G401 (cell line): ENCODE results near the gene PTPRD. TPM values are rescaled to one million over a fixed set of nuclear protein-coding genes. Genes with fewer than 3 reads are reported as not detected.

Experiments used
- DNase-seq: peaks from one replicate; pipeline ENCODE4 v3.0.0-alpha.2; 2015; ENCODE audit warnings: low spot score
- in situ Hi-C: cut with HindIII; loops from 2 replicates; pipeline ENCODE4 v1.10.0; 2016; ENCODE audit warnings: low sequenced_read_pairs, mixed read lengths
- total RNA-seq: library from RNA; depleted of rRNA; stranded (reverse); fragments of >200 nt; shearing (Covaris generic); gene quantifications from 2 replicates; pipeline ENCODE4 v1.2.3, GENCODE V29; 2014

The PTPRD gene
- total RNA-seq, 1 experiment from 2014 or later, result 13.0 TPM

DNA sequence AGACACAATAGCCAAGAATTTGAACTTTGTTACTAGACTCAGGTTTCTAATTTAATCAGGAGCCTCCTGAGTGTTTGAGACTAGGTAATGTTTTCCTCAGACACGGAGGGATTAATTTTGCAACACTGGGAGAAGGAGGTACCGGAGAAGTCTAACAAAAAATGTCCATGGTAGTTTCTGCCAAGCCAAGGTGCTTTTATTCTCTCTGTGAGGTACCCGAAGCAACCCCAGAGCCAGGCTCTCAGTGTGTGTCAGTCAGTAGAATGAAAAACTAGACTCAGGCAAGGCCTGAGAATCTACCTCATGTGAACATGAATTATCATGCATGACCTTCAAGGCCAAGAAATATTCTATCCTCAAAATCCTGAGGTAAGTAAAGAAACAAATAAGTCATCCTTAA is 1832.4 kb downstream of the PTPRD start:
- in situ Hi-C loops, result no loop called here
- peak; percentile 71 for DNase-seq

DNA sequence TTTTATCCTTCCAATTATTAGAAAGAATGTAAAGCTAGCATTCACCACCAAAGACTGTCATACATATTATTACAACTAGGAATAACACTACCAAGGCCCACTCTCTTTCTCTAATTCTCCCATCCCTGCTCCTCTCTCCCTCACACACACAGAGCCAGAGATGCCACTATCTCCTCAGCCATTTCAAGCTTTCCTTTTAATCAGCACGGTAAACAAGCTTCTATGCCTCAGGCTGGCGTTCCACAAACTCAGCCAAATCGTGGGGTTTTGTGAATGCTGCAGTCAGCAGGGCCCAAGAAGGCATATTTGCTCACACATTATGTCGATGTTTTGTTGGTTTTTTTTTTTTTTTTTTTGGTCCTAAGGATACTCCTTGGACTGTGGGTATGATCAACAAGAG is 1833.3 kb downstream of the PTPRD start:
- peak; percentile 84 for DNase-seq
- in situ Hi-C loops, result no loop called here

DNA sequence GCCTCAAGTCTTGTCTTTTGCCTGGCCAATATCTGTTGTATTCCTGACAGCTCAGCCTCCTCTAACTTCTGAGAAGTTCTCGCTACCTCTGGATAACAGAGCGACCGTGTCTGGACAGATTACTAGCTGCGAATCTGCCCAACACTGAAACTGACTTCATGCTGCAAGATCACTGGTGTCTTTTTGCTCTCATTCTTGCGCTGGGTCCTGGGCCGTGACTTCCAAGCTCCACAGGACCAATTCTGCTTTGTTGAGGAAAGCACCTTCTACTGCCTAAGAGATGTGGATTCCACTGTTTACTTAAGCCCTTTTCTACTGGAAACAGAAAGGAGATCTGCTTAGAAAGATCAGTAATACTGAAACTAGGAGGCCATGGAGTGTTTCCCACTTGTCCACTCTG is 1834.4 kb downstream of the PTPRD start:
- DNase-seq, result peak; percentile 69
- in situ Hi-C loops, result no loop called here

DNA sequence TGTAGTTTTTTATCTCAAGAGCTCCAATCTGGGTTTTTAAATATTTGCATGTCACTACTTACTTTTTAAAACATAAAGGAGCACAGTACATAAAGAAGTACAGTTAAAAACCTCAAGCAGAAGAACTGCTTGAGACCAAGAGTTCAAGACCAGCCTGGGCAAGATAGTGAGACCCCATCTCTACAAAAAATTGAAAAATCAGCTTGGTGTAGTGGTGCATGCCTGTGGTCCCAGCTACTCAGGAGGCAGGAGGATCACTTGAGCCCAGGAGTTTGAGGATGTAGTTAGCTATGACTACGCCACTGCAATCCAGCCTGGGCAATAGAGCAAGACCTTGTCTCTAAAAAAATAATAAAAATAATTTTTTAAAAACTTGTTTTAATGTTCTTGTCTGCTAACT is 1840.5 kb downstream of the PTPRD start:
- in situ Hi-C loops, result no loop called here
- no peak for DNase-seq

DNA sequence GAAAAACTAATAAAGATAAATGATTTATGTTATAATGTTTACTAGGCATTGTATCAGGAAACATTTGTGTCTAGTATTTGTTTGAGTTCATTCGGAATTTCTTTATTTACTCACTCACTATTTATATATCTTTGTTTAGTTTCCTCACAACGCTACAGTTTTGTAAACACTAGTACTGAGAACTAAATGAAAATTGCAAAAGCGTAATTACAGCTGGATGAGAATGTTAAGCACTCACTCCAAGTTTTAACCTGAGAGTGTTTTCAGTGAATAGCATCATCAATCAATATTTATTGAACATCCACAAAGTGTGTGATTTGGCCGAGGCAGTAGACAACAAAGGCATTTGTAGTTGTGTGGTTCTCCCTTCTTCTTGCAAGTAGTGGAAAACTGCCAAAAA is 1843.6 kb downstream of the PTPRD start:
- in situ Hi-C loops, result no loop called here

DNA sequence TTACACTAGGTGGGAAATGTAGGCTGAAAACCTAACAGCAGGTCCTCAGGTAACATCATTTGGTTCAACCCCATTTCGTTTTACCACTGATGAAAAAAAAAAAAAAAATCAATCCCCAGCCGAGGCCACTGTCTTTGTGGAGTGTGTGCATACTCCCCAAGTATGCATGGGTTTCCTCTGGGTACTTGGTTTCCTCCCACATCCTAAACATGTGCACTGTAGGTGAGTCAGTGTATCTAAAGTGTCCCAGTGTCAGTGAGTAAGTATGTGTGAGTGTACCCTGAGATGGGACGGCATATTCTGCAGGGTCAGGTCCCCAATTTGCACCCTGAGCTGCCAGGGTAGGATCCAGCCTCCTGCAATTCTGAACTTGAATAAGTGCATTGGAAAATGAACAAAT is 1846.7 kb downstream of the PTPRD start:
- no peak for DNase-seq
- in situ Hi-C loops, result no loop called here

More for the DNA sequence above, 1843.6 kb downstream of the PTPRD start:
- DNase-seq, result no peak

DNA sequence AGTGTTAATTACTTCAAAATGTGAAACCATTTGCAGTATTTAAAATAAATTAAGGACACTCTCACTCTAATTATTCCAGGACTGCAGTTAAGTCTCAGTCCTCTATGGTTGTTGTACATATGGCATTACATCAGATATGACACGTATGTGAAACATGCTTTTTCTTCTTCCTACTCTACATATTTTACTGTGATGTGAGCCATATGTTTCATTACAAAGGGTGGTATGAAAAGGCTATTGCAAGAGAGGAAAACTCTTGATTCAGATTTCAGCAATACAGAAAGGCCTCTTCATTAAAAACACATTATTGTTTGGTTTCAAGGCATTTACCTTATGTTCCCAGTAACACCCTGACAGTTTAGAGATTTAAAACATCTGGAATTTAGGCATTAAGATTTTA is 1848.8 kb downstream of the PTPRD start:
- in situ Hi-C loops, result no loop called here
- no peak for DNase-seq

DNA sequence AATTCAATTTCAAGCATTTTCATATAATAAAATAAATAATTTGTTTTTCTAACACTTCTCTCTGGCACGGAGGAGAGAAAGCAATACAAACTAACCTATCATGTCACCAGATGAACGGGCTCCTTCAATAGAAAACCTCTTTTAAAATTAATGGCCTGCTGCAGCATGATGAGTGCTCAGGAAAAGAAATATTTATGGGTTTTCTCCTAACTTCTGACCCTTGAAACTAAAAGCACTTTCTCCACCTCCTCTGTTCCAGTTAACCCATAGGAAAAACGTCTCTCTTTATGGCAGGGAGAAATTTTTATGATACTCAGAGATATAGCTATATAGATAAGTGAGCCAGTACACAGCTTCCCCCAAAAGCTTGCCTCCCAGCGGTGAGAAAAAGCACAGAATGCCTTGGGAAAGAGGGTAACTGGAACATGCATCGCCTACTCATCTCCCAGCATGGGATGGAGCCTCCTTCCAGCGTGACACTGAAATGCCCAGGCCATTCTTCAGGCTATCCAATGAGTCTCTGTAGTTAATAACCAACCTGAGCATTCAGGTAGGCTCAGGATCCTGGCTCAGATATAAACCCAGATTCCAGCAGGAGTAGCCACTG is 1850.2 kb downstream of the PTPRD start:
- no peak for DNase-seq
- in situ Hi-C loops, result no loop called here

DNA sequence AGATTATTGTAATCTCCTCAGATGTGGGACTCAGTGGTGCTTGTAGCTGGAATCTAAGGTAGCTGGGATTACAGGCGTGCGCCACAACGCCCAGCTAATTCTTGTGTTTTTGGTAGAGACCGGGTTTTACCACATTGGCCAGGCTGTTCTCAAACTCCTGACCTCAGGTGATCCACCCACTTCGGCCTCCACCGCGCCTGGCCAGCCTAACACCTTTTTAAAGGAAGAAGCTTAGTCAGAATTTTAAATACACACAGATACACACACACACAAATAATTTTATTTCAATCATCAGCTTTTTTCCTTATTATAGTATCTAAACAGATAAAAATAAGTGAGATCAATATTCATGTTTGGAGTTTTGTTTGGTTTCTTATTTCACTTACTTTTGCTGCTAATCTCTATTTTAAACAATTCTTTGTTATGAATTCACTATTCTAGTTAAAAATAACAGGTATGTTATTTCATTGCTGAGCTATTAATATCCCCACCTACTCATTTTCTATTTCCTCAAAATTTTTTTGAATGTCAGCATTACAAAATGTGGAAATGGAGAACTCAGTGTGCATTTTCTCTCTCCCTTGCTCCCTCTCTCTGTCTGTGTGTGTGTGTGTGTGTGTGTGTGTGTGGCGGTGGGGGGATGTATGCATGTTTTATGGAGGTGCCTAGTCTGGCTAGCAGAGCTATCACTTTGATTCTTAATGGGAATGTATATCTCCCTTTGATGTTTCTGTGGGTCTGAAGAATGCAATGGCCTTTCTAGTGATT is 1852.6 kb downstream of the PTPRD start:
- no peak for DNase-seq
- in situ Hi-C loops, result no loop called here

DNA sequence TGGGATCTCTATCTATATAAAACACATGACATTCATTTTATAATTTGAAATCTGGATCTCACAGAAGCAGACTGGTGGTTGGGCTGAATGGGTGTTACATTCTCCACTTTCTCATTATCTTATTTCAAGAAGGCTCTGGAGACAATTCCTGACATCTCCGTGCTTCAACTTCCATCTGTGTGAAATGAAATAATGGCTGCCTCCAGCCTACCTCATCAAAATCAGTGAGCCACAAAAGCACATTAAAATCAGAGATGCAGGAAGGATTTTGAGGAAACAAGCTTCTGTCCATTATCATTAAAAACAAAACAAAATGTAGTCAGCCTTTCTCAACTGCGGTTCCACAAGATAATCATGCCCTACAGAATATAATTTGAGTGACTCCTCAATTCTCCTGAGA is 1854.9 kb downstream of the PTPRD start:
- in situ Hi-C loops, result no loop called here
- DNase-seq, result no peak

DNA sequence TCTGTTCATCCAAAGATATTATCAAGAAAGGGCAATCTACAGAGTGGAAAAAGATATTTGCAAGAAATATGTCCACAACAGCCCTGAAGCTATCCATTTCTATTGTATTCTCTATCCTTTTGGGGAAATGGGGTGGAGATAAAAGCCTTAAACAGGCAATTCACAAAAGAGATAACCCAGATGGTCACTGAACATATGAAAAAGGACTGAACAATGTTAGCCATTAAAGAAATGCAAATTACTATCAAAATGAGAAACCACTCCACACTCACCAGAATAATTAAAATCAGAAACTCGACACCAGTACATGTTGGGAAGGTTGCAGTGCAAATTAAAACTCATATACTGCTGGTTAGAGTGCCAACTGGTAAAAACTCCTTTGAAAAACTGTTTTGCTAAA is 1858.1 kb downstream of the PTPRD start:
- in situ Hi-C loops, result no loop called here

DNA sequence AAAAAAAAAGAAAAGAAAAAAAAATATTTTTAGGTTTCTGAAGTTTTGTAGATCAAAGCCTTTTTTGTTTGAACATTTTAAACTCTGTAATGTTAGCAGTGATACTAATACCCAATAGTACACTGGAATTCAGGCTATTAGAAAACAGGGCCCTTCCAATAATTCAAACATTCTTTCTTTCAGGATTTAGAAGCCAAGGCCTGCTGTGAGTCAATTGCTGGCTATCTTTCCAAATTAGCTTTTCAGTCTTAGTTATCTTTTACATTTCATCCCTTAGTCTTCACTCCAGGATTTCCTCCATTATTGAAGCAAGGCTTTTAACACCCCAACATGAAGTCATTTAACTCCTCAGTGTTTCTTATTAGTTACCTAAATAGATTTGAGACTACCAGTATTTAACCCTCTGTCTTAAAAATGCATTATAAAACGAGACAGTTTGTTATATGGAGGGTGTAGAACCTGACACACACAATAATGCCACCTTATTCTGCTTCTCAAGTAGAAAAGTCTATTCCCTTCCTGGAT is 1861.3 kb downstream of the PTPRD start:
- in situ Hi-C loops, result no loop called here

More for the DNA sequence above, 1858.1 kb downstream of the PTPRD start:
- DNase-seq, result no peak

DNA sequence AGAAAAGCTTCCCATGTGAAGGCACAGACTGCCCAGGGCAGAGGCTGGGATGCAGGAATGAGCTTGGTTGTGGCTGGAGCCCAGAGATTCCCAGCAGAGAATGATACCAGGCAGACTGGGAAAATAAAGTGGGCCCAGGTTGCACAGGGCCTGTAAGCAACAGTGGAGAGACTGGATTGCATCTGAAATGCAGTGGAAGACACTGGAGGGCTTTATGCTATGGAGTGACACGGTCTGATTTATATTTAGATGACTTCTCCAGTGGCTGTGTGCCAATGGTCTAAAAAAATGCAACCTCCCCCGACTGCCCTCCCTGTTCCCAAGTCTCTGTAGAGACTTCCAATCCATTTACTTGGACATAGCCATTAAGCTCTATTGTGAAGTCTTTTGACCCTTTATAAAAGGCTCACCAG is 1862.2 kb downstream of the PTPRD start:
- DNase-seq, result peak; percentile 37
- in situ Hi-C loops, result no loop called here

More for the DNA sequence above, 1861.3 kb downstream of the PTPRD start:
- no peak for DNase-seq

DNA sequence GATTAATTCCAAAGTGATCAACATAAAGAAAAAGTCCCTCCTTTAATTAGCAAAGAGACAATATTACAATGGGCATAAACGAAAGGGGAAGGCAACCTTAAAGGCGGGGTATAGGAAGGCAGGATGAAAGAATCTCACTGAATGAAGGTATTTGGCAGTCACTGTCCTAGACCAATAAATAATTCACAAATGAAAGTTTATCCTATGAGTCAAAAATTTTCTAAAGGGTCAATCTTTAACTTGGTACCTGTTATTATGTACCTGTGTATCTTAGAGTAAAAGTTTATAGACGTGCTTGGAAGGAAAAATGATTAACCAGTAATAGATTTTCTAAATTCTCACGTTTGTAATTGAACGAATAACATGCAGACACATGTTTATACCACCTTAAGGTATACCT is 1867.5 kb downstream of the PTPRD start:
- in situ Hi-C loops, result no loop called here

DNA sequence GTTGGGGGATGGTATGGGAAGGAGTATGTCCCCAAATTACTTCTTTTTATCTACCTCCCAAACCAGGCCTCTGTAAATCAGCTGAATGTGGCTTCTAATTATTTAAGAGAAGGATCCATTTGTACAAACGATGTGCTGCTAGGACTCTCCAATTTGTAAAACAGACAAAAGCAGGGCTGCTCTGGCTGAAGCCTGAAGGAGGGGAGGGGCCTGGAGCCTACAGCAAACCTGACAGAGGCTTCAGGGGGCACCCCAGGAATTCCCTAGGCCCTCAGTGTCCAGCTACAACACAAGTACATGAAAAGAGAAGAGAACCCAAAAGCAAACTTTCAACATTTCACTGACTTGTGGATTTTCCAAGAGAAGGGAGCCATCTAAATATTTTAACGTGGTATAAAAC is 1873.9 kb downstream of the PTPRD start:
- DNase-seq, result no peak
- in situ Hi-C loops, result no loop called here

More for the DNA sequence above, 1867.5 kb downstream of the PTPRD start:
- no peak for DNase-seq

DNA sequence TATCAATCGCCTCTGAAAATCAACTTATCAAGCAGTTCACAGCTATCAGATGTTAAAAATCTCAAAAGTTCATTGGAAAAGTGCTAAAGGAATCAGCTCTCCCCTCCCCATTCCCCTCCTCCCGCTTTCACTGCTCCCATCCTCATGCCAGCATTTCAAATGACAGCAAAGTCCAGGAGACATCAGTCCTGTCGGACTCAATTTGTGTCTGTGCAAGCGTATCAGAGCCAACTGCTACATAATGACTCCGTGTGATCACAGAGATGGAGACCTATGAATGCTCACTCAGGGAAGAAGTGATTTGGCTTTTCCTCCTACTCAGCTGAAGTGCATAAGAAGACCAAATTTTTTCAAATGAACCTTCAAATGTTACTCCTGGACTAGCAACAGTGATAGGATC is 1876.0 kb downstream of the PTPRD start:
- DNase-seq, result peak; percentile 94
- in situ Hi-C loops, result no loop called here

DNA sequence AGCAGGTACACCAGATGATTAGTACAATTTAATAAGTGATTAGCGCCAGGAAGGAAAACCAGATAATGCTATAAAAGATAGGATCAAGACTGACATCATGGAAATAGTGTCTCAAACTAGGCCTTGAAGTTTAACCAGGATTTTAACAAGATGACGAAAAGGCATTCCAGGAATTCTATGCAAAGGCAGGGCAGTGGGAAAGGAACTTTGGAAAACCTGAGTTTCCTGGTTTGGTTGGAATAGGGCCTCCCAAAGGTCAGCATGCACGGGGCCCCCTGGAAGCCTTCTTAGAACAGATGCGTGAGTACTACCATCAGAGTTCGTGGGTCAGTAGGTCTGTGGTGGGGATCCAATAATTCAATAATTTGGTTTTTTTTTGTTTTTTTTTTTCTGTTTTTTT is 1878.0 kb downstream of the PTPRD start:
- DNase-seq, result no peak

DNA sequence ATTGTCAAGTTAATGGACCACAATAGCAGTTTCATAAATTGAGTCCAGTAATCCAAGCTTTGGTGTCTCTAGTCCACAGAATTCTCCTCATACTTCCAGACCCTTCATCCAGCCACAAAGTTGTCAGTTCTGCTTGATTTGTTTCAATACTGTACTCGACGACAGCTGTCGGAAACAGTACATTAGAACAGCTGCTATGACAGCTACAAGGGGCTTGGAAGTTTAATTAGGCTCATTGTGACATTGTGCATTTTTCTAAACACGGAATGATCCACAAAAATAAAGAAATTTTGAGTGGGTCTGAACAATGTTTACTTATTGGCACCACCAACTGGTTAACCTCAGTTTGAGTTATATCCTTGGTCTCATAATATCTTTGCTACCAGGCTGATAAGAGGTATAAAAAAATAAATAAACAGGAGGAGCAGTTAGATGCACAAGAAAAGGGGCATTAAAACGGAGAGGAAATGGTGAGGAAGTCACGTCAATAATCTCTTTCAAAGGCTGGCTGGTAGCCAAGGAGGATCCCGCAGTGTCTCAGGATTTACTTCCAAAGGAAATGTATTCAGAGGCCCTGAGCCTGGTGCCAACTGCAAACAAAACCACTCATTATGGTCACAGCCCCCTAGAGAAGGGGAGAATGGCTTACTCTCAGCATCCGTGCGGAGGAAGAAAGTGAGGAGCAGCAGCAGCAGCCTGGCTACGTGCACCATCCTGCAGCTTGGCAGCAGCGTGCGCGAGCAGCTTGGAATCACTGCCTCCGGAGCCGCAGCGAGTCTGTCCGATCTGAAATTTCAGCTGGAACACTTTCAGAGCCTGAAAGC is 1879.5 kb downstream of the PTPRD start:
- peak; percentile 92 for DNase-seq

More for the DNA sequence above, 1878.0 kb downstream of the PTPRD start:
- in situ Hi-C loops, result no loop called here

DNA sequence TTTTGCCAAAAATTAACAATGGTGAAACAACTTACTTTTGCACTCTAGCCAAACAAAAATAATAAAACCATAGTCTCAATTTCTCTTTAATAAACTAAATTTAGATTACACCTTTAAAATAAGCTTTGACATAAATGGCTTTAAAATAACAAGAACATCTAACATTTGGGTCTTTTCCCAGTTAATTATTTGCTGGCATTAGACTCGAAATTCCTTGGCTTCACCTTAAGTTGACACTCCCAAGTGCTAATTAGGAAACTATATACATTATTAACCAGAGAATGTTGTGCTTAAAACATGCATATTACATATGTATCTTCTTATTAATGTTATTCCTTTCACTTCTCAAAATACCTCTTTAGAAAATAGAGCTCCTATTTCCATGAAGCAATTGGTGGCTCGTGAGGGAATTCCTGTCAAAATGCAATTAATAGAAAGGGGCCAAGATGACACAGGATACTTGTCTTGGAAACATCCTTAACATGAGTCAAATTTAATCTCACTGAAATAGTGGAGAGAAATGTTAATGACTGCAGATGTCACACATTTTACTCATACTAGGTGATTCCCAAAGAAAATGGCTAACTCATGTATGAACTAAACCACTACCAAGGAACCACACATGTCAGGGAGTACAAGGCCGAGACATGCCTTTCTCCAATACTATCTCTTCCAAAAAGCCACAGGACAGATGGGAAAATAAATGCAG is 1880.3 kb downstream of the PTPRD start:
- peak; percentile 63 for DNase-seq
- in situ Hi-C loops, result no loop called here

More for the DNA sequence above, 1879.5 kb downstream of the PTPRD start:
- in situ Hi-C loops, result no loop called here
